DOHH2 (cell line): ENCODE data around the gene KSR1.

Experiments used
- H3F3A ChIP-seq: fragments of 200-600 bp; sonication (generic), shearing (Covaris generic); 2 replicates; pipeline ENCODE4 v1.6.0; 2016; ENCODE audit warnings: antibody characterized with exemption, mild to moderate bottlenecking; ENCODE audit not compliant: control insufficient read depth, insufficient read depth
- H3K27ac ChIP-seq: fragments of 200-600 bp; sonication (generic); 2 replicates; pipeline ENCODE4 v1.5.1; 2014; ENCODE audit warnings: low read depth, mild to moderate bottlenecking, low read length, moderate library complexity
- H3K27me3 ChIP-seq: fragments of 200-600 bp; sonication (generic); 2 replicates; pipeline ENCODE4 v1.6.1; 2014; ENCODE audit warnings: mild to moderate bottlenecking, low read length, mixed read lengths; ENCODE audit not compliant: control insufficient read depth
- H3K36me3 ChIP-seq: fragments of 200-600 bp; sonication (generic); 2 replicates; pipeline ENCODE4 v1.6.1; 2014; ENCODE audit warnings: mild to moderate bottlenecking, low read length, moderate library complexity, mixed read lengths; ENCODE audit not compliant: control insufficient read depth
- H3K4me1 ChIP-seq: fragments of 200-600 bp; sonication (generic); 2 replicates; pipeline ENCODE4 v1.6.1; 2014; ENCODE audit warnings: mild to moderate bottlenecking, low read length, mixed read lengths; ENCODE audit not compliant: control insufficient read depth
- H3K4me2 ChIP-seq: fragments of 200-600 bp; sonication (generic); 2 replicates; pipeline ENCODE4 v1.6.0; 2014; ENCODE audit warnings: mild to moderate bottlenecking, low read length, moderate library complexity
- H3K4me3 ChIP-seq: fragments of 200-600 bp; sonication (generic); 2 replicates; pipeline ENCODE4 v1.5.1; 2014; ENCODE audit warnings: mild to moderate bottlenecking, low read length, mixed read lengths
- H3K79me2 ChIP-seq: fragments of 200-600 bp; sonication (generic); 2 replicates; pipeline ENCODE4 v1.6.1; 2014; ENCODE audit warnings: mild to moderate bottlenecking, low read length, mixed read lengths; ENCODE audit not compliant: control insufficient read depth
- H3K9me2 ChIP-seq: fragments of 200-600 bp; sonication (generic); replicated peaks from 2 replicates; pipeline ENCODE4 v1.6.1; 2014; ENCODE audit warnings: mild to moderate bottlenecking, low read length, mixed read lengths; ENCODE audit not compliant: control insufficient read depth
- H3K9me3 ChIP-seq: fragments of 200-600 bp; sonication (generic); 2 replicates; pipeline ENCODE4 v1.6.1; 2014; ENCODE audit warnings: antibody characterized with exemption, low read length, mixed read lengths; ENCODE audit not compliant: control insufficient read depth, insufficient read depth
- H4K20me1 ChIP-seq: fragments of 200-600 bp; sonication (generic); 2 replicates; pipeline ENCODE4 v1.6.0; 2014; ENCODE audit warnings: low read depth, mild to moderate bottlenecking, antibody characterized with exemption, low read length, moderate library complexity; ENCODE audit not compliant: control insufficient read depth, insufficient read depth
- CTCF ChIP-seq: fragments of 200-600 bp; sonication (generic); IDR thresholded peaks from one replicate; pipeline ENCODE4 v1.5.1; 2014; ENCODE audit warnings: antibody characterized with exemption, mild to moderate bottlenecking, low read depth, low read length; ENCODE audit not compliant: poor library complexity, severe bottlenecking
- EZH2phosphoT487 ChIP-seq: fragments of 200-600 bp; sonication (generic); IDR thresholded peaks from 2 replicates; pipeline ENCODE4 v1.6.1; 2017; ENCODE audit warnings: borderline replicate concordance, mild to moderate bottlenecking, antibody characterized with exemption, low read length, moderate library complexity, mixed read lengths

Gene KSR1

GRCh38 chr17:27570578-27570914, 114.3 kb downstream of the KSR1 start:
- H3K4me1 ChIP-seq, result no peaks in the 10 kb centered on the region
- H3K36me3 ChIP-seq, result no peaks in the 10 kb centered on the region
- H3K27ac ChIP-seq, result no peak overlapping the region
- H3F3A ChIP-seq, result no peaks in the 10 kb centered on the region
- TF ChIP-seq EZH2phosphoT487, result no peak
- no peak for TF ChIP-seq CTCF
- no peaks in the 10 kb centered on the region for H3K27me3 ChIP-seq
- H3K4me3 ChIP-seq, result no peak overlapping the region
- H4K20me1 ChIP-seq, result no peaks in the 10 kb centered on the region
- no peak overlapping the region for H3K4me2 ChIP-seq
- no peaks in the 10 kb centered on the region for H3K9me3 ChIP-seq
- no peaks in the 10 kb centered on the region for H3K9me2 ChIP-seq
- H3K79me2 ChIP-seq, result no peaks in the 10 kb centered on the region

- Histone ChIP-seq H3K4me3 (no peak overlapping the region), H3K27ac (no peak overlapping the region), H3K9me3 (no peaks in the 10 kb centered on the region), H3K27me3 (no peaks in the 10 kb centered on the region), H3F3A (no peaks in the 10 kb centered on the region), H3K36me3 (no peaks in the 10 kb centered on the region), H3K4me2 (no peak overlapping the region), H3K79me2 (no peaks in the 10 kb centered on the region), H4K20me1 (no peaks in the 10 kb centered on the region), H3K4me1 (no peaks in the 10 kb centered on the region), H3K9me2 (no peaks in the 10 kb centered on the region)
- TF ChIP-seq CTCF, result no peak
Observed at GRCh38 chr17:27571563-27572352, 115.5 kb downstream of the KSR1 start.

GRCh38 chr17:27572665-27573064, 116.4 kb downstream of the KSR1 start:
- Histone ChIP-seq H3K27me3 (no peaks in the 10 kb centered on the region), H3K9me3 (no peaks in the 10 kb centered on the region), H3K4me3 (no peak overlapping the region), H4K20me1 (no peaks in the 10 kb centered on the region), H3F3A (no peaks in the 10 kb centered on the region), H3K36me3 (no peaks in the 10 kb centered on the region), H3K27ac (no peak overlapping the region), H3K9me2 (no peaks in the 10 kb centered on the region), H3K4me2 (no peak overlapping the region), H3K4me1 (no peaks in the 10 kb centered on the region), H3K79me2 (no peaks in the 10 kb centered on the region)
- TF ChIP-seq CTCF, result no peak
- no peak for TF ChIP-seq EZH2phosphoT487
